A549 (cell line): ENCODE data around the gene MAGIX.

ENCODE experiments used
- CEBPB ChIP-seq, 2 experiments: fragments of >200 bp in 1 of 2; sonication (Bioruptor Twin) in 1 of 2; formaldehyde crosslinking in 1 of 2; IDR thresholded peaks; 2 replicates each; pipeline ENCODE4 v1.6.1; 2012 to 2016
- CTCF ChIP-seq: fragments of >200 bp; sonication (Bioruptor Twin); formaldehyde crosslinking; IDR thresholded peaks from 3 replicates; pipeline ENCODE4 v1.5.1; 2016
- EP300 ChIP-seq, 2 experiments: fragments of >200 bp; sonication (Bioruptor Twin); formaldehyde crosslinking; IDR thresholded peaks; 2 replicates in 1 of 2; 3 replicates in 1 of 2; pipeline ENCODE4 v1.6.1; 2016 to 2017
- JUN ChIP-seq, 2 experiments: fragments of >200 bp; sonication (Bioruptor Twin); formaldehyde crosslinking; IDR thresholded peaks; 2 replicates in 1 of 2; 3 replicates in 1 of 2; pipeline ENCODE4 v1.6.1; 2016 to 2017
- MAFK ChIP-seq: fragments of 450-650 bp; IDR thresholded peaks from 2 replicates; pipeline ENCODE4 v1.6.1; 2014; ENCODE audit not compliant: partially characterized antibody
- MYC ChIP-seq: IDR thresholded peaks from 2 replicates; pipeline ENCODE4 v1.6.1; 2012; ENCODE audit warnings: mild to moderate bottlenecking, inconsistent platforms, low read length, improper control_type of control experiment, borderline replicate concordance
- POLR2A ChIP-seq: IDR thresholded peaks from 2 replicates; pipeline ENCODE4 v1.6.1; 2012; ENCODE audit warnings: mild to moderate bottlenecking, low read length
- POLR2AphosphoS2 ChIP-seq: conservative IDR thresholded peaks from 2 replicates; pipeline ENCODE4 v1.6.1; 2012; ENCODE audit warnings: low read length, improper control_type of control experiment, inconsistent platforms
- RCOR1 ChIP-seq: fragments of 150-350 bp; IDR thresholded peaks from 2 replicates; pipeline ENCODE4 v1.6.1; 2014; ENCODE audit warnings: antibody characterized with exemption, low read length, low read depth
- SMC3 ChIP-seq: fragments of >200 bp; sonication (Bioruptor Twin); formaldehyde crosslinking; IDR thresholded peaks from 3 replicates; pipeline ENCODE4 v1.6.1; 2018; ENCODE audit warnings: inconsistent platforms
- TF ChIP-seq, protein P1 (sequence below): IDR thresholded peaks from 2 replicates; pipeline ENCODE4 v1.6.1; 2012
- TF ChIP-seq, protein P2 (sequence below): fragments of 150-350 bp; IDR thresholded peaks from 2 replicates; pipeline ENCODE4 v1.6.1; 2014; ENCODE audit warnings: low read depth, mild to moderate bottlenecking, low read length

GRCh38 chrX:49184294-49185281 lies 22.0 kb downstream of the MAGIX start:
- TF ChIP-seq, protein P1, sequence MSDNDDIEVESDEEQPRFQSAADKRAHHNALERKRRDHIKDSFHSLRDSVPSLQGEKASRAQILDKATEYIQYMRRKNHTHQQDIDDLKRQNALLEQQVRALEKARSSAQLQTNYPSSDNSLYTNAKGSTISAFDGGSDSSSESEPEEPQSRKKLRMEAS: no peak
- TF ChIP-seq CTCF: no peak
- no peak for TF ChIP-seq EP300 (IDR thresholded peaks at IDR 0.05)
- no peak for TF ChIP-seq SMC3
- TF ChIP-seq POLR2A: peak; percentile 62
- TF ChIP-seq JUN (IDR thresholded peaks at IDR 0.05): peak in 1 of 2 experiments; percentile 59; a peak in 1 of 5 replicates
- no peak for TF ChIP-seq CEBPB (IDR thresholded peaks at IDR 0.05)
- no peak for TF ChIP-seq MAFK
- no peak for TF ChIP-seq MYC
- TF ChIP-seq, protein P2, sequence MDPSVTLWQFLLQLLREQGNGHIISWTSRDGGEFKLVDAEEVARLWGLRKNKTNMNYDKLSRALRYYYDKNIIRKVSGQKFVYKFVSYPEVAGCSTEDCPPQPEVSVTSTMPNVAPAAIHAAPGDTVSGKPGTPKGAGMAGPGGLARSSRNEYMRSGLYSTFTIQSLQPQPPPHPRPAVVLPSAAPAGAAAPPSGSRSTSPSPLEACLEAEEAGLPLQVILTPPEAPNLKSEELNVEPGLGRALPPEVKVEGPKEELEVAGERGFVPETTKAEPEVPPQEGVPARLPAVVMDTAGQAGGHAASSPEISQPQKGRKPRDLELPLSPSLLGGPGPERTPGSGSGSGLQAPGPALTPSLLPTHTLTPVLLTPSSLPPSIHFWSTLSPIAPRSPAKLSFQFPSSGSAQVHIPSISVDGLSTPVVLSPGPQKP: no peak
- no peak for TF ChIP-seq RCOR1
- no peak for TF ChIP-seq POLR2AphosphoS2
